Memory B cell (primary cell): ENCODE measurements around the gene CPZ.
"Not testable (repeated sequence)": the region's sequence is repeated elsewhere in the genome, so short reads cannot be mapped to it uniquely, and the experiment has no call there.

Experiments used
- ATAC-seq: fragments of 150-1000 bp; cut with Tn5 transposase; 2 replicates; pipeline ENCODE4 v1.10.0; 2021; ENCODE audit warnings: low read depth, mild to moderate bottlenecking, moderate library complexity
- DNase-seq, 2 donors: peaks; one replicate each; pipeline ENCODE4 v3.0.0; 2022; ENCODE audit warnings: low spot score in 2 of 2
- H3K27ac Mint-ChIP-seq: one replicate; pipeline ENCODE4 v1.8.0; 2022; ENCODE audit warnings: mild to moderate bottlenecking, moderate library complexity, mixed read lengths
- H3K27me3 Mint-ChIP-seq: one replicate; pipeline ENCODE4 v1.8.0; 2022; ENCODE audit warnings: mixed read lengths
- H3K36me3 Mint-ChIP-seq: one replicate; pipeline ENCODE4 v1.8.0; 2022; ENCODE audit warnings: mild to moderate bottlenecking, mixed read lengths
- H3K4me1 Mint-ChIP-seq: one replicate; pipeline ENCODE4 v1.8.0; 2022; ENCODE audit warnings: mixed read lengths
- H3K4me3 Mint-ChIP-seq: one replicate; pipeline ENCODE4 v1.8.0; 2022; ENCODE audit warnings: mild to moderate bottlenecking, moderate library complexity, mixed read lengths
- H3K9me3 Mint-ChIP-seq: one replicate; pipeline ENCODE4 v1.8.0; 2022; ENCODE audit warnings: mixed read lengths

The CPZ gene

DNA sequence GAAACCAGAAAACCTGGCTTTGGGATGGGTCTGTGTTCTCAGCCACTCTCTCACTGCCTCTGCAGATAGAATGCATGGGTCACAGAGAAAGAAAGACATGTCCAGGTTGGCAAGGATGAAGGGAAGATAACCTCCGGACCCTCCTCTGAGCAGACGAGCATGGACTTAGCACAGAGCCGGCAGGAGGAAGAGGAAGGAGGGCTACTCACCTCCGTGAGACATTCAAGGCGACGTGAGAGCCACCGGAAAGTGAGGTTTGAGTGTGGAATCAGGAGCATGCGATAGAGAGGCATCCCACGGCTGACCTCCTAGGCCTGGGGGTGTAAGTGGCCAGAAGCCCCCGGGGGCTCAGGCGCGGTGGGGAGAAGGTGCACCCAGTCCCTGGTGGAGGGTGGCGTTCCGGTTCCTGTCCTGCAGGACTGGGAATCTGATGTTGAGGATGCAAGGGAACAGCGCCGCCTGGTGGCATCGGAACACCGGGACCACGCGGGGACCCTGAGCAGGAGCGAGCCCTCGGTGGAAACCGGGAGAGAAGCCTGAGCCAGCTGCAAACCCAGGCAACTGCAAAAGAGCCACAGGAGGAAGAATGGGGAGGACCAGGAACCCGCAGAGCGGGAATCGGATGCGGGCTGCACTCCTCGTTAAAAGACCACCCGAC is 43.5 kb downstream of the CPZ start:
- not testable (repeated sequence) for H3K27me3 Mint-ChIP-seq, H3K4me3 Mint-ChIP-seq, H3K36me3 Mint-ChIP-seq, H3K27ac Mint-ChIP-seq, H3K9me3 Mint-ChIP-seq, DNase-seq, H3K4me1 Mint-ChIP-seq, ATAC-seq

GRCh38 chr4:8637456-8637984 is 45.0 kb downstream of the CPZ start:
- H3K27me3 Mint-ChIP-seq, result no peaks in the 10 kb centered on the region
- DNase-seq, result no peak
- no peak for ATAC-seq
- no peak overlapping the region for H3K27ac Mint-ChIP-seq
- H3K4me3 Mint-ChIP-seq, result no peak overlapping the region
- H3K36me3 Mint-ChIP-seq, result no peaks in the 10 kb centered on the region
- H3K4me1 Mint-ChIP-seq, result no peaks in the 10 kb centered on the region
- peaks cover 6% of the 10 kb centered on the region for H3K9me3 Mint-ChIP-seq

DNA sequence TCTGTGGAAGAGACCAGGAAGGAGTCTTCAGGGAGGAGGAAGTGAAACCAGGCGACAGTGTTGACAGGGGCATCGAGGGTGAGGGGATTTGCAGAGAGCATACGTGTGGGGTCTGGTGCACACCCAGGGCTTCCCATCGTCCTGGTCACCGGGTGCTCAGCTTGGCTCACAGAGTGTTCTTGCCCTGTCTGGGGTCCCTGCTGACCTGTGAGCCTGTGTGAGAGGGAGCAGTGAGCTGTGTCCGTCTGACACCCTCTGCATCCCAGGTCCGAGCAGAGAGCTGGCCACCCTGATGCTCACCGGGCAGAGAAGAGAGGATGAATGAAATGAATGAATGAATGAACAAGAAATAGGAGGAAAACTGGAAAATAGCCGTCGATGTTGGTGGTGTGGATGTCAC is 46.5 kb downstream of the CPZ start:
- no peak overlapping the region for H3K27ac Mint-ChIP-seq

GRCh38 chr4:8639777-8640720 is 47.5 kb downstream of the CPZ start:
- H3K4me1 Mint-ChIP-seq, result no peaks in the 10 kb centered on the region
- ATAC-seq (no peak), DNase-seq (no peak)
- H3K27me3 Mint-ChIP-seq, result no peaks in the 10 kb centered on the region
- H3K36me3 Mint-ChIP-seq, result no peaks in the 10 kb centered on the region
- H3K9me3 Mint-ChIP-seq, result peaks cover 6% of the 10 kb centered on the region
- H3K27ac Mint-ChIP-seq, result no peak overlapping the region
- no peak overlapping the region for H3K4me3 Mint-ChIP-seq

More for the DNA sequence above, 46.5 kb downstream of the CPZ start:
- Mint-ChIP-seq H3K9me3 (peaks cover 6% of the 10 kb centered on the region), H3K4me1 (no peaks in the 10 kb centered on the region), H3K4me3 (no peak overlapping the region), H3K36me3 (no peaks in the 10 kb centered on the region), H3K27me3 (no peaks in the 10 kb centered on the region)
- ATAC-seq, result no peak
- no peak for DNase-seq

DNA sequence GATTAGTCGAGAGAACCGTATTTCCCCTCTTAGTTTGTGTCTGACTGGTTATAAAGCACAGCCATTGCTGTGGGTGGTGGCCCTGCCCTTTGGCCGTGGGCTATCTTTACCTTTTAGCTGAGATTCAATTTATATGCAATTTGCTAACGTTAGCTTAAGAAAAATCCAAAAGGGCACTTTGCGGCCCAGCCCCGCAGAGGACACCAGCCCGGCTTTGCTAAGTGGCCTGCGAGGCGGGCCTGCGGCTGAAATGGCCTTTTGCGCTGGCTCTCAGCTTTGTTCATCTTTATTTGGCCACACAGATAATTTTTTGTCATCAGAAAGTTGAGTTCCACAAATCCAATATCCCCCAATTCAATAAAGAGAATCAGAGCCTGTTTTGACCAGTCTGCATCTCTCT is 48.3 kb downstream of the CPZ start:
- Mint-ChIP-seq H3K36me3 (no peaks in the 10 kb centered on the region), H3K9me3 (peaks cover 6% of the 10 kb centered on the region), H3K4me1 (no peaks in the 10 kb centered on the region), H3K4me3 (no peak overlapping the region), H3K27ac (no peak overlapping the region), H3K27me3 (no peaks in the 10 kb centered on the region)
- ATAC-seq (no peak), DNase-seq (no peak)

GRCh38 chr4:8641256-8641655 is 48.7 kb downstream of the CPZ start:
- Mint-ChIP-seq H3K4me3 (no peak overlapping the region), H3K9me3 (peaks cover 6% of the 10 kb centered on the region), H3K27ac (no peak overlapping the region), H3K27me3 (no peaks in the 10 kb centered on the region), H3K36me3 (no peaks in the 10 kb centered on the region), H3K4me1 (no peaks in the 10 kb centered on the region)
- DNase-seq (no peak), ATAC-seq (no peak)

GRCh38 chr4:8641931-8642650 is 49.5 kb downstream of the CPZ start:
- Mint-ChIP-seq H3K9me3 (peaks cover 6% of the 10 kb centered on the region), H3K36me3 (no peaks in the 10 kb centered on the region), H3K4me1 (no peaks in the 10 kb centered on the region), H3K27ac (no peak overlapping the region), H3K27me3 (no peaks in the 10 kb centered on the region), H3K4me3 (no peak overlapping the region)
- ATAC-seq (no peak), DNase-seq (no peak)

GRCh38 chr4:8642651-8643321 is 50.2 kb downstream of the CPZ start:
- Mint-ChIP-seq H3K27ac (no peak overlapping the region), H3K4me1 (no peaks in the 10 kb centered on the region), H3K27me3 (no peaks in the 10 kb centered on the region), H3K4me3 (no peak overlapping the region), H3K9me3 (peaks cover 6% of the 10 kb centered on the region), H3K36me3 (no peaks in the 10 kb centered on the region)
- DNase-seq (no peak), ATAC-seq (no peak)

- no peak for ATAC-seq
- Mint-ChIP-seq H3K4me3 (no peak overlapping the region), H3K27me3 (no peaks in the 10 kb centered on the region), H3K36me3 (no peaks in the 10 kb centered on the region), H3K27ac (no peak overlapping the region), H3K4me1 (no peaks in the 10 kb centered on the region), H3K9me3 (peaks cover 5% of the 10 kb centered on the region)
- no peak for DNase-seq
Observed at GRCh38 chr4:8643441-8643840, 50.9 kb downstream of the CPZ start.

DNA sequence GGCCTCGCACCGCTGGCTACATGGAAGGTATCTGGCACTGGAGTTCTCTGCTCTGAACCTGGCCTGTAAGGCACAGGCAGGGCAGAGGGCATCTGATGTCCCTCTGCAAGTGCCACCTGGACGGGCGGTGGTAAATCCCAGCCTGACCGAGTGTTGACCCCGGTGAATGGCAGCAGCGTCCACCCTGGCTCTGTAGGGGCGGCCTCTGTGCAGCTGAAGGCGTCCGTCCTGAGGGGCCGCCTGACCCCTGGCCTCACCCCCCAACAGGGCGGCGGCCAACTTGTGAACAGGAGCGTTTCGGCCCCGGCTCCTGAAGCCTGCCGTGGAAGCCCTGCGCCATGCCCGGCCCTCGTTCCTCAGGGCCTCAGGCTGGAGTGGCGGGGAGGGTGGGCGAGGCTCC is 51.4 kb downstream of the CPZ start:
- no peak overlapping the region for H3K4me3 Mint-ChIP-seq
- H3K9me3 Mint-ChIP-seq, result peaks cover 3% of the 10 kb centered on the region
- H3K36me3 Mint-ChIP-seq, result no peaks in the 10 kb centered on the region
- no peak for DNase-seq
- H3K27me3 Mint-ChIP-seq, result no peaks in the 10 kb centered on the region
- H3K27ac Mint-ChIP-seq, result no peak overlapping the region
- ATAC-seq, result no peak
- H3K4me1 Mint-ChIP-seq, result no peaks in the 10 kb centered on the region

GRCh38 chr4:8644461-8644891 is 51.9 kb downstream of the CPZ start:
- Mint-ChIP-seq H3K27ac (no peak overlapping the region), H3K36me3 (no peaks in the 10 kb centered on the region), H3K27me3 (no peaks in the 10 kb centered on the region), H3K4me3 (no peak overlapping the region), H3K4me1 (no peaks in the 10 kb centered on the region), H3K9me3 (peaks cover 3% of the 10 kb centered on the region)
- ATAC-seq (no peak), DNase-seq (no peak)

DNA sequence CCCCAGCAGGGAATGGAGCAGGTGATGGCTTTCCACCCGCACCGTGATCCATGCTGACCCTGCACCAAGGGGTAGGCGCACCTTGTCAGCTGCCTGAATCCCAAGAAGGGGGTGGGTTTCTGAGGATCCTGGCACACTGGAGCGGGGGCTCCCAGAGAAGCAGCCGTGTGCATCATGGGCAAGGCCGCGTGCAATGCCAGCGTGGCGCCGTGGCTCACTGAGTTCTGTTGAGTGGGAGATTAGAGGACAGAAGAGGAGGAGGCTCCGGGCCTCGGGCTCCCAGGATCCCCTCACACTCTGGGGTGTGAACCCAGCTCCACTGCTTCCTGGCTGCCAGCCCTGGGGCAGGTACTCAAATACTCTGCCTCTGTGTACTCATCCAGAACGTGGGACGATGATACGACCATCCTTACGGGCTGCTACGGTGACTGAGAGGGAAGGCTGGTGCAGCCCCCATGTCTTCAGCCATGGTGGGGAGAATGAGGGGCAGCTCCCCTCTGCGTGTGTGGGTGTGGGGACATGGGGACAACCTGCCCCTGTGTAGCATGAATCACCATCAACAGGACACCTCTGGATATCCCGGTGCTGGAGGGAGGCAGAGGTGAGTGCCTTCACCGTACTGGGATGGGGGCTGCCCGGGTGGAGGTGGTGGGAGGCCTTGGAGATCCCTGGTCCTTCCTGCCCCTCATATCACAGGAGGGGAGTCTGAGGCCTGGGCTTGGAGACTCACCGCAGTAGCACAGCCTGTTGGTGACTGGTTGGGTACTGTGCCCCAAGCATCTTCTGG is 52.6 kb downstream of the CPZ start:
- no peaks in the 10 kb centered on the region for H3K4me1 Mint-ChIP-seq
- H3K27ac Mint-ChIP-seq, result no peak overlapping the region

DNA sequence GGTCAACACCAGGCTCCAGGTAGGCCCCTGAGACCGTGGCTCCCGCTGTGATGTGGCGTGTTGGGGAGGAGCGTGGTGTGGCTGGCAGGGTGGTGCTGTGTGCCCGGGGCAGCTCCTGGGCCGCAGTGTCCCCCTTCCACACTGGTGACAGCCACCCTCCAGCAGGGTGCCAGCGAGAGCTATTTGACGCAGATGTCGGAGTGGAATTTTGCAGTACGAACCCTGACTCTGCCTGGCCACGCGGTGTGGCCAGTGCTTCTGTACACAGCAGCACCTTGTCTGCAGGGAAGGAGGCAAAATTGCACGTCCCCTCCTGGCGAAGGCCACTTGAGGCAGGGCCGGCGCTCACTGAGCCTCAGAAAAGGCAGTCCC is 53.2 kb downstream of the CPZ start:
- H3K9me3 Mint-ChIP-seq, result no peaks in the 10 kb centered on the region
- H3K4me3 Mint-ChIP-seq, result no peak overlapping the region
- no peaks in the 10 kb centered on the region for H3K27me3 Mint-ChIP-seq
- H3K36me3 Mint-ChIP-seq, result no peaks in the 10 kb centered on the region
- no peak for ATAC-seq
- DNase-seq, result no peak
- H3K4me1 Mint-ChIP-seq, result no peaks in the 10 kb centered on the region
- no peak overlapping the region for H3K27ac Mint-ChIP-seq

More for the DNA sequence above, 52.6 kb downstream of the CPZ start:
- Mint-ChIP-seq H3K9me3 (peaks cover 3% of the 10 kb centered on the region), H3K4me3 (no peak overlapping the region), H3K36me3 (no peaks in the 10 kb centered on the region), H3K27me3 (no peaks in the 10 kb centered on the region)
- ATAC-seq (no peak), DNase-seq (no peak)
